K562 (cell line): ENCODE measurements around the gene MYOZ1. TPM values are rescaled to one million over a fixed set of nuclear protein-coding genes. Genes with fewer than 3 reads are reported as not detected.

Source experiments
- ATAC-seq: fragments of 200-7000 bp; cut with Tn5 transposase; 3 replicates; pipeline ENCODE4 v1.9.1; 2020; ENCODE audit warnings: moderate library complexity
- BruUV-seq: library from RNA; stranded (reverse); fragments of 400-500 nt; replicated peaks from 2 replicates; lab custom pipeline; 2021; lab: Mats Ljungman, UMichigan
- CTCF ChIA-PET: fragments of 300-600 bp; formaldehyde crosslinking; extraction: SDS; loops from one replicate; lab custom pipeline; 2021; ENCODE audit warnings: low intra/inter-chr PET ratio; lab: Yijun Ruan, JAX
- POLR2A ChIA-PET: fragments of 300-600, 350-650 bp; sonication (Branson Sonifier 250); formaldehyde crosslinking; extraction: SDS; loops from one replicate; lab custom pipeline; 2021; ENCODE audit warnings: antibody characterized with exemption, inconsistent platforms; lab: Yijun Ruan, JAX
- DNase-seq, 4 experiments: peaks; one replicate each; pipeline versions ENCODE4 v3.0.0 to v3.0.0-alpha.2; 2011 to 2018; ENCODE audit warnings: low spot score in 3 of 4, mixed read lengths in 3 of 4; ENCODE audit errors: extremely low read depth in 1 of 4
- FAIRE-seq: peaks from 2 replicates; lab custom pipeline; 2011; peaks lifted over from hg19 to GRCh38; lab: Jason Lieb, UNC
- H2AFZ ChIP-seq: 2 replicates; pipeline ENCODE4 v1.6.0; 2011; ENCODE audit warnings: low read depth, low read length, control low read depth, inconsistent platforms
- H3K27ac ChIP-seq: fragments of 200-600 bp; 3 replicates; pipeline ENCODE4 v1.8.0; 2011; ENCODE audit warnings: low read depth, mild to moderate bottlenecking, control low read depth, inconsistent platforms, low read length, moderate library complexity, mixed read lengths; ENCODE audit errors: extremely low read depth
- H3K27me3 ChIP-seq, 2 experiments: fragments of 300-600 bp in 1 of 2; 2 replicates in 1 of 2; 3 replicates in 1 of 2; pipeline versions ENCODE4 v1.6.0 to v1.8.0; 2011; ENCODE audit warnings: inconsistent platforms in 2 of 2, low read length in 2 of 2, mild to moderate bottlenecking in 1 of 2, mixed read lengths in 1 of 2, moderate library complexity in 1 of 2; ENCODE audit not compliant: control insufficient read depth in 2 of 2, insufficient read depth in 2 of 2
- H3K36me3 ChIP-seq: fragments of 300-600 bp; 3 replicates; pipeline ENCODE4 v1.8.0; 2011; ENCODE audit warnings: mild to moderate bottlenecking, low read length, inconsistent platforms; ENCODE audit not compliant: control insufficient read depth, insufficient read depth
- H3K4me1 ChIP-seq, 2 experiments: fragments of 200-600 bp in 1 of 2; replicated peaks in 1 of 2; 2 replicates in 1 of 2; 3 replicates in 1 of 2; pipeline versions ENCODE4 v1.5.1 to v1.8.0; 2011; ENCODE audit warnings: inconsistent platforms in 2 of 2, low read length in 2 of 2, mild to moderate bottlenecking in 1 of 2, mixed read lengths in 1 of 2, moderate library complexity in 1 of 2; ENCODE audit not compliant: control insufficient read depth in 2 of 2, insufficient read depth in 2 of 2
- H3K4me2 ChIP-seq: 2 replicates; pipeline ENCODE4 v1.6.1; 2011; ENCODE audit warnings: low read length, control low read depth, inconsistent platforms, mixed read lengths; ENCODE audit not compliant: insufficient read depth
- H3K4me3 ChIP-seq: fragments of 200-600 bp; sonication (generic), shearing (Covaris generic); 2 replicates; pipeline ENCODE4 v1.5.1; 2016; ENCODE audit warnings: control low read depth, inconsistent platforms
- H3K79me2 ChIP-seq: fragments of 200-600 bp; 3 replicates; pipeline ENCODE4 v1.8.0; 2011; ENCODE audit warnings: low read length, inconsistent platforms; ENCODE audit not compliant: control insufficient read depth, insufficient read depth
- H3K9ac ChIP-seq, 2 experiments: 2 replicates each; pipeline versions ENCODE4 v1.6.0 to v1.6.1; 2011; ENCODE audit warnings: low read depth in 2 of 2, low read length in 2 of 2, control low read depth in 1 of 2, inconsistent platforms in 1 of 2, mild to moderate bottlenecking in 1 of 2, mixed read lengths in 1 of 2; ENCODE audit not compliant: insufficient read depth in 1 of 2
- H3K9me1 ChIP-seq: one replicate; pipeline ENCODE4 v1.6.0; 2011; ENCODE audit warnings: inconsistent platforms, mild to moderate bottlenecking, low read length, moderate library complexity; ENCODE audit not compliant: control insufficient read depth, insufficient read depth
- H3K9me3 ChIP-seq: replicated peaks from 2 replicates; pipeline ENCODE4 v1.5.1; 2011; ENCODE audit warnings: low read depth, low read length, inconsistent platforms; ENCODE audit not compliant: control insufficient read depth, insufficient read depth
- H4K20me1 ChIP-seq: replicated peaks from 2 replicates; pipeline ENCODE4 v1.6.1; 2011; ENCODE audit warnings: low read length, inconsistent platforms, mixed read lengths; ENCODE audit not compliant: control insufficient read depth, insufficient read depth
- ARID2 ChIP-seq: fragments of 450-650 bp; IDR thresholded peaks from 2 replicates; pipeline ENCODE4 v1.6.1; 2017; ENCODE audit warnings: antibody characterized with exemption, mild to moderate bottlenecking
- CBX1 ChIP-seq: sonication (generic); IDR thresholded peaks from 2 replicates; pipeline ENCODE4 v1.6.1; 2016; ENCODE audit warnings: antibody characterized with exemption, low read depth, mild to moderate bottlenecking
- CBX2 ChIP-seq: fragments of 200-600 bp; sonication (generic); IDR thresholded peaks from one replicate; pipeline ENCODE4 v1.6.1; 2012; ENCODE audit warnings: mild to moderate bottlenecking, low read length, inconsistent platforms; ENCODE audit not compliant: insufficient read depth, poor library complexity, severe bottlenecking
- CHCHD3 ChIP-seq: fragments of 250-450 bp; sonication (Bioruptor Pico); IDR thresholded peaks from 2 replicates; pipeline ENCODE4 v2.1.2; 2022; ENCODE audit warnings: mild to moderate bottlenecking
- HNRNPK ChIP-seq: fragments of 200-400 bp; formaldehyde crosslinking; IDR thresholded peaks from one replicate; pipeline ENCODE4 v1.6.1; 2018; ENCODE audit warnings: mild to moderate bottlenecking, low read depth, low read length; ENCODE audit not compliant: poor library complexity, severe bottlenecking
- HOXB6 ChIP-seq: fragments of 250-450 bp; sonication (Bioruptor Pico); IDR thresholded peaks from 2 replicates; pipeline ENCODE4 v1.5.1; 2022; ENCODE audit warnings: mild to moderate bottlenecking, borderline replicate concordance
- IRF2 ChIP-seq: sonication (generic); formaldehyde crosslinking; IDR thresholded peaks from 2 replicates; pipeline ENCODE4 v1.8.1; 2022; ENCODE audit warnings: mild to moderate bottlenecking, missing genetic modification reagents
- KAT7 ChIP-seq: sonication (generic); formaldehyde crosslinking; IDR thresholded peaks from 2 replicates; pipeline ENCODE4 v1.8.0; 2022; ENCODE audit warnings: missing genetic modification reagents, mild to moderate bottlenecking, borderline replicate concordance
- NR2C1 ChIP-seq, 2 experiments: fragments of 450-650 bp; IDR thresholded peaks; 2 replicates each; pipeline ENCODE4 v1.6.1; 2017; ENCODE audit warnings: mild to moderate bottlenecking in 2 of 2, antibody characterized with exemption in 1 of 2, inconsistent platforms in 1 of 2, missing compliant biosample characterization in 1 of 2, missing genetic modification characterization in 1 of 2
- SMARCC2 ChIP-seq: fragments of 450-650 bp; IDR thresholded peaks from 2 replicates; pipeline ENCODE4 v1.6.1; 2017; ENCODE audit warnings: antibody characterized with exemption, moderate library complexity, mild to moderate bottlenecking, low read depth
- SRF ChIP-seq, 2 experiments: fragments of 250-450, 450-650 bp in 1 of 2; sonication (Bioruptor Pico) in 1 of 2; sonication (generic) in 1 of 2; formaldehyde crosslinking; IDR thresholded peaks; 2 replicates each; pipeline versions ENCODE4 v1.5.0 to v1.5.1; 2020 to 2022; ENCODE audit warnings: mild to moderate bottlenecking in 1 of 2, missing genetic modification reagents in 1 of 2
- TAF15 ChIP-seq: fragments of 200-400 bp; formaldehyde crosslinking; IDR thresholded peaks from 2 replicates; pipeline ENCODE4 v1.6.1; 2017; ENCODE audit warnings: mild to moderate bottlenecking, low read depth, low read length, moderate library complexity
- ZKSCAN1 ChIP-seq: fragments of 150-350 bp; IDR thresholded peaks from 2 replicates; pipeline ENCODE4 v1.6.1; 2016; ENCODE audit warnings: low read depth, low read length
- ZNF707 ChIP-seq: fragments of 250-450 bp; sonication (Bioruptor Pico); conservative IDR thresholded peaks from 2 replicates; pipeline ENCODE4 v1.8.0; 2022; ENCODE audit warnings: inconsistent platforms, mild to moderate bottlenecking, moderate library complexity
- ZNF75A ChIP-seq: fragments of 450-650 bp; formaldehyde crosslinking; IDR thresholded peaks from 2 replicates; pipeline ENCODE4 v1.4.0; 2020; ENCODE audit warnings: mild to moderate bottlenecking
- WGBS: fragments of 100-300 bp; shearing (Covaris generic); methylation state at CpG from one replicate; pipeline ENCODE4 v1.1.6; 2016; ENCODE audit warnings: low coverage, mixed read lengths; ENCODE audit not compliant: insufficient coverage; ENCODE audit errors: missing lambda C conversion rate; 5-methylcytosine and 5-hydroxymethylcytosine counted together
- in situ Hi-C: fragments of 300-500 bp; cut with MboI; formaldehyde crosslinking; loops from 4 replicates; pipeline ENCODE4 v1.15.0; 2018; ENCODE audit warnings: inconsistent platforms, mixed read lengths
- intact Hi-C: fragments of 100-400 bp; cut with micrococcal nuclease; formaldehyde crosslinking; loops from 2 replicates; pipeline ENCODE4 v1.14.2; 2022
- polyA plus RNA-seq, 8 experiments: library from polyadenylated mRNA; depleted of rRNA in 4 of 8; stranded (reverse) in 5 of 8; unstranded in 3 of 8; fragments of >200 nt; fragmentation: Nextera tagmentation in 2 of 8; fragmentation: Illumina TruSeq in 1 of 8; extraction: Ambion mirVana in 2 of 8; extraction: Trizol in 1 of 8; gene quantifications; 2 replicates each; pipeline versions ENCODE4 v1.2.1 to v1.2.3, GENCODE V29; 2011 to 2014; ENCODE audit warnings: inconsistent platforms in 1 of 8, missing spikeins in 1 of 8
- total RNA-seq, 7 experiments: library from RNA; depleted of rRNA in 6 of 7; stranded (reverse); fragments of >200 nt in 6 of 7; fragmentation: Illumina TruSeq in 2 of 7; extraction: Trizol in 2 of 7; gene quantifications; 2 replicates each; pipeline versions ENCODE4 v1.2.1 to v1.2.3, GENCODE V29; 2011 to 2021; ENCODE audit warnings: low replicate concordance in 1 of 7
- TF ChIP-seq, protein P1 (sequence below): sonication (generic); formaldehyde crosslinking; IDR thresholded peaks from 2 replicates; pipeline ENCODE4 v1.8.1; 2022; ENCODE audit warnings: missing genetic modification reagents
- TF ChIP-seq, protein P2 (sequence below): sonication (generic); formaldehyde crosslinking; IDR thresholded peaks from 2 replicates; pipeline ENCODE4 v1.8.1; 2022; ENCODE audit warnings: missing genetic modification reagents
- TF ChIP-seq, protein P3 (sequence below): fragments of 250-450 bp; sonication (Bioruptor Pico); IDR thresholded peaks from 2 replicates; pipeline ENCODE4 v1.4.0; 2020; ENCODE audit warnings: mild to moderate bottlenecking, moderate library complexity

The MYOZ1 gene
- total and polyA plus RNA-seq, 9 of the 15 experiments (the other 6 are each of a cell fraction or from before 2014, with no cell fraction given) = 0.03 to 0.18 (median 0.07) TPM; not detected in 5

DNA sequence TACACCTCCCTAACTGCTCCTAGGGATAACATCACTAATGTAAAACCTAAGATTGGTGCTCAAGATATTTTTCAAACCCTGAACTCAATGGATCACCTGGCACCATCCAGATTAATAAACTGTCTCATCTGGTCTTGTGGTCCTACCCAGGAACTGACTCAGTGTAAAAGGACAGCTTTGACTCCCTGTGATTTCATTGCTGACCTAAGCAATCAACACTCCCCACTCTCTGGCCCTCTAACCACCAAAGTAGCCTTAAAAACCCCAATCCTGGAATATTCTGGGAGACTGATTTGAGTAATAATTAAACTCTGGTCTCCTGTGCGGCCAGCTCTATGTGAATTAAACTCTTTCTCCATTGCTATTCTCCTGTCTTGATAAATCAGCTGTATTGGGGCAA is 43.9 kb downstream of the MYOZ1 start:
- no peaks in the 10 kb centered on the region for H3K36me3 ChIP-seq
- intact Hi-C loops (no loop called here), in situ Hi-C loops (no loop called here)
- no TSS peak for BruUV-seq
- H2AFZ ChIP-seq = no peak overlapping the region
- no peaks in the 10 kb centered on the region for H3K79me2 ChIP-seq
- peaks cover 0 to 5% of the 10 kb centered on the region in 2 experiments; a peak in 2 of 5 replicates for H3K4me1 ChIP-seq
- ATAC-seq (no peak), DNase-seq (no peak), FAIRE-seq (no peak)
- ChIA-PET POLR2A (interaction anchor here (0.6 to 3.4 kb wide), 4 partner anchors 11 to 26 kb away, joined by 3 to 14 read pairs (median 4); no protein-coding TSS in a partner anchor), CTCF (no interaction called here)
- no peaks in the 10 kb centered on the region for H3K27me3 ChIP-seq
- H3K4me3 ChIP-seq = no peak overlapping the region
- H3K9me3 ChIP-seq = no peaks in the 10 kb centered on the region
- no peaks in the 10 kb centered on the region for H3K9me1 ChIP-seq
- H3K9ac ChIP-seq = no peak overlapping the region
- no peaks in the 10 kb centered on the region for H4K20me1 ChIP-seq
- WGBS = 85% methylated on average over 1 of the region's 1 CpG
- no peak overlapping the region for H3K27ac ChIP-seq
- H3K4me2 ChIP-seq = no peak overlapping the region
- no peak for TF ChIP-seq SMARCC2
- TF ChIP-seq, protein P1, sequence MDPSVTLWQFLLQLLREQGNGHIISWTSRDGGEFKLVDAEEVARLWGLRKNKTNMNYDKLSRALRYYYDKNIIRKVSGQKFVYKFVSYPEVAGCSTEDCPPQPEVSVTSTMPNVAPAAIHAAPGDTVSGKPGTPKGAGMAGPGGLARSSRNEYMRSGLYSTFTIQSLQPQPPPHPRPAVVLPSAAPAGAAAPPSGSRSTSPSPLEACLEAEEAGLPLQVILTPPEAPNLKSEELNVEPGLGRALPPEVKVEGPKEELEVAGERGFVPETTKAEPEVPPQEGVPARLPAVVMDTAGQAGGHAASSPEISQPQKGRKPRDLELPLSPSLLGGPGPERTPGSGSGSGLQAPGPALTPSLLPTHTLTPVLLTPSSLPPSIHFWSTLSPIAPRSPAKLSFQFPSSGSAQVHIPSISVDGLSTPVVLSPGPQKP = no peak
- TF ChIP-seq ZNF707 = no peak
- no peak for TF ChIP-seq CBX1
- no peak for TF ChIP-seq IRF2
- no peak for TF ChIP-seq HOXB6 (CRISPR knock-in tag)
- no peak for TF ChIP-seq CHCHD3 (CRISPR knock-in tag)
- TF ChIP-seq ARID2 = no peak
- no peak for TF ChIP-seq NR2C1 (IDR thresholded peaks at IDR 0.05)
- TF ChIP-seq NR2C1 (tag; IDR thresholded peaks at IDR 0.05) = no peak
- TF ChIP-seq CBX2 = no peak
- no peak for TF ChIP-seq SRF (CRISPR knock-in tag; IDR thresholded peaks at IDR 0.05)
- TF ChIP-seq, protein P2, sequence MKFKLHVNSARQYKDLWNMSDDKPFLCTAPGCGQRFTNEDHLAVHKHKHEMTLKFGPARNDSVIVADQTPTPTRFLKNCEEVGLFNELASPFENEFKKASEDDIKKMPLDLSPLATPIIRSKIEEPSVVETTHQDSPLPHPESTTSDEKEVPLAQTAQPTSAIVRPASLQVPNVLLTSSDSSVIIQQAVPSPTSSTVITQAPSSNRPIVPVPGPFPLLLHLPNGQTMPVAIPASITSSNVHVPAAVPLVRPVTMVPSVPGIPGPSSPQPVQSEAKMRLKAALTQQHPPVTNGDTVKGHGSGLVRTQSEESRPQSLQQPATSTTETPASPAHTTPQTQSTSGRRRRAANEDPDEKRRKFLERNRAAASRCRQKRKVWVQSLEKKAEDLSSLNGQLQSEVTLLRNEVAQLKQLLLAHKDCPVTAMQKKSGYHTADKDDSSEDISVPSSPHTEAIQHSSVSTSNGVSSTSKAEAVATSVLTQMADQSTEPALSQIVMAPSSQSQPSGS (CRISPR knock-in tag) = no peak
- no peak for TF ChIP-seq HNRNPK
- no peak for TF ChIP-seq TAF15
- TF ChIP-seq, protein P3, sequence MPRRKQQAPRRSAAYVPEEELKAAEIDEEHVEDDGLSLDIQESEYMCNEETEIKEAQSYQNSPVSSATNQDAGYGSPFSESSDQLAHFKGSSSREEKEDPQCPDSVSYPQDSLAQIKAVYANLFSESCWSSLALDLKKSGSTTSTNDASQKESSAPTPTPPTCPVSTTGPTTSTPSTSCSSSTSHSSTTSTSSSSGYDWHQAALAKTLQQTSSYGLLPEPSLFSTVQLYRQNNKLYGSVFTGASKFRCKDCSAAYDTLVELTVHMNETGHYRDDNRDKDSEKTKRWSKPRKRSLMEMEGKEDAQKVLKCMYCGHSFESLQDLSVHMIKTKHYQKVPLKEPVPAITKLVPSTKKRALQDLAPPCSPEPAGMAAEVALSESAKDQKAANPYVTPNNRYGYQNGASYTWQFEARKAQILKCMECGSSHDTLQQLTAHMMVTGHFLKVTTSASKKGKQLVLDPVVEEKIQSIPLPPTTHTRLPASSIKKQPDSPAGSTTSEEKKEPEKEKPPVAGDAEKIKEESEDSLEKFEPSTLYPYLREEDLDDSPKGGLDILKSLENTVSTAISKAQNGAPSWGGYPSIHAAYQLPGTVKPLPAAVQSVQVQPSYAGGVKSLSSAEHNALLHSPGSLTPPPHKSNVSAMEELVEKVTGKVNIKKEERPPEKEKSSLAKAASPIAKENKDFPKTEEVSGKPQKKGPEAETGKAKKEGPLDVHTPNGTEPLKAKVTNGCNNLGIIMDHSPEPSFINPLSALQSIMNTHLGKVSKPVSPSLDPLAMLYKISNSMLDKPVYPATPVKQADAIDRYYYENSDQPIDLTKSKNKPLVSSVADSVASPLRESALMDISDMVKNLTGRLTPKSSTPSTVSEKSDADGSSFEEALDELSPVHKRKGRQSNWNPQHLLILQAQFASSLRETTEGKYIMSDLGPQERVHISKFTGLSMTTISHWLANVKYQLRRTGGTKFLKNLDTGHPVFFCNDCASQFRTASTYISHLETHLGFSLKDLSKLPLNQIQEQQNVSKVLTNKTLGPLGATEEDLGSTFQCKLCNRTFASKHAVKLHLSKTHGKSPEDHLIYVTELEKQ = no peak
- no peak for TF ChIP-seq KAT7 (CRISPR knock-in tag)
- no peak for TF ChIP-seq ZNF75A (CRISPR knock-in tag)
- TF ChIP-seq ZKSCAN1 = no peak
